K562 (cell line): Measurements from ENCODE around the gene VARS1.

ENCODE experiments used
- ARHGAP35 ChIP-seq: fragments of 450-650 bp; IDR thresholded peaks from 2 replicates; pipeline ENCODE4 v1.6.1; 2018; ENCODE audit not compliant: partially characterized antibody
- ATF3 ChIP-seq, 2 experiments: fragments of 450-650 bp in 1 of 2; sonication (generic) in 1 of 2; formaldehyde crosslinking in 1 of 2; IDR thresholded peaks in 1 of 2; conservative IDR thresholded peaks in 1 of 2; 2 replicates each; pipeline versions ENCODE4 v1.6.1 to v1.8.1; 2016 to 2023; ENCODE audit warnings: mild to moderate bottlenecking in 2 of 2, moderate library complexity in 2 of 2, inconsistent platforms in 1 of 2, missing genetic modification reagents in 1 of 2
- CTCF ChIP-seq, 3 experiments: IDR thresholded peaks in 2 of 3; conservative IDR thresholded peaks in 1 of 3; 2 replicates each; pipeline ENCODE4 v1.5.1; 2011 to 2012; ENCODE audit warnings: low read length in 3 of 3, mild to moderate bottlenecking in 3 of 3, control low read depth in 2 of 3, improper control_type of control experiment in 1 of 3, inconsistent platforms in 1 of 3, low read depth in 1 of 3, mixed read lengths in 1 of 3, moderate library complexity in 1 of 3; ENCODE audit not compliant: insufficient read depth in 2 of 3
- E2F6 ChIP-seq, 2 experiments: IDR thresholded peaks; 2 replicates each; pipeline ENCODE4 v1.6.1; 2011; ENCODE audit warnings: borderline replicate concordance in 1 of 2, control low read depth in 1 of 2, low read depth in 1 of 2, low read length in 1 of 2, mild to moderate bottlenecking in 1 of 2, mixed read lengths in 1 of 2, moderate library complexity in 1 of 2; ENCODE audit not compliant: insufficient read depth in 1 of 2, insufficient read length in 1 of 2, poor library complexity in 1 of 2, severe bottlenecking in 1 of 2; ENCODE audit errors: extremely low read depth in 1 of 2
- ELK3 ChIP-seq: fragments of 450-650 bp; formaldehyde crosslinking; IDR thresholded peaks from 2 replicates; pipeline ENCODE4 v1.4.0; 2020; ENCODE audit warnings: mild to moderate bottlenecking
- EP300 ChIP-seq: IDR thresholded peaks from 2 replicates; pipeline ENCODE4 v1.6.1; 2012; ENCODE audit warnings: low read length, improper control_type of control experiment
- FOXK1 ChIP-seq: sonication (generic); formaldehyde crosslinking; IDR thresholded peaks from 2 replicates; pipeline ENCODE4 v1.8.0; 2022; ENCODE audit warnings: missing genetic modification reagents, mild to moderate bottlenecking, borderline replicate concordance
- FOXM1 ChIP-seq, 2 experiments: fragments of 450-650 bp in 1 of 2; sonication (generic) in 1 of 2; formaldehyde crosslinking in 1 of 2; IDR thresholded peaks; 2 replicates each; pipeline versions ENCODE4 v1.6.1 to v1.9.0; 2017 to 2022; ENCODE audit warnings: low read depth in 2 of 2, mild to moderate bottlenecking in 2 of 2, missing genetic modification reagents in 1 of 2, moderate library complexity in 1 of 2
- PCBP1 ChIP-seq: fragments of 200-400 bp; formaldehyde crosslinking; IDR thresholded peaks from 2 replicates; pipeline ENCODE4 v1.6.1; 2018; ENCODE audit warnings: mild to moderate bottlenecking, low read depth, low read length; ENCODE audit not compliant: poor library complexity, severe bottlenecking
- RCOR1 ChIP-seq, 2 experiments: IDR thresholded peaks; 2 replicates each; pipeline ENCODE4 v1.6.1; 2012; ENCODE audit warnings: low read depth in 2 of 2, low read length in 2 of 2, borderline replicate concordance in 1 of 2, improper control_type of control experiment in 1 of 2
- ZNF23 ChIP-seq: fragments of 250-450 bp; sonication (Bioruptor Pico); IDR thresholded peaks from 2 replicates; pipeline ENCODE4 v1.4.0; 2020; ENCODE audit warnings: mild to moderate bottlenecking

GRCh38 chr6:31834367-31835250 is 39.1 kb upstream of the VARS1 start:
- TF ChIP-seq PCBP1 (peak; percentile 93), CTCF (IDR thresholded peaks at IDR 0.05 in 2 of 3, conservative IDR thresholded peaks at IDR 0.05 in 1 of 3; ENCODE audit: insufficient read depth in 2 of 3, low read depth in 1 of 3, low read length in 3 of 3) (peak in 2 of 3 experiments; percentile 19 to 20; a peak in 1 of 6 replicates), EP300 (peak; percentile 83), E2F6 (IDR thresholded peaks at IDR 0.05; ENCODE audit: borderline replicate concordance in 1 of 2, extremely low read depth in 1 of 2, insufficient read depth in 1 of 2, insufficient read length in 1 of 2, low read depth in 1 of 2, low read length in 1 of 2, poor library complexity in 1 of 2, severe bottlenecking in 1 of 2) (peak; percentile 98 to 99), RCOR1 (IDR thresholded peaks at IDR 0.05; ENCODE audit: borderline replicate concordance in 1 of 2, low read depth in 2 of 2, low read length in 2 of 2) (peak in 1 of 2 experiments; percentile 64; a peak in 1 of 4 replicates), ZNF23 (CRISPR knock-in tag) (peak; percentile 50; the same call in 1 of the 2 replicates), FOXK1 (CRISPR knock-in tag) (peak; percentile 98), FOXM1 (IDR thresholded peaks at IDR 0.05; ENCODE audit: low read depth) (peak; percentile 75; the same call in 1 of the 2 replicates), FOXM1 (CRISPR knock-in tag; IDR thresholded peaks at IDR 0.05; ENCODE audit: low read depth) (peak; percentile 95; the same call in 1 of the 2 replicates), ARHGAP35 (no peak), ELK3 (CRISPR knock-in tag) (peak; percentile 73; the same call in 1 of the 2 replicates), ATF3 (IDR thresholded peaks at IDR 0.05) (no peak), ATF3 (CRISPR knock-in tag; conservative IDR thresholded peaks at IDR 0.05) (peak; percentile 88)
